GM18861 (cell line): ENCODE data around the gene RAB12.
"Not testable (repeated sequence)": the region's sequence is repeated elsewhere in the genome, so short reads cannot be mapped to it uniquely, and the experiment has no call there.

ENCODE experiments used
- ATAC-seq: cut with Tn5 transposase; IDR thresholded peaks from one replicate; pipeline ENCODE4 v1.9.1; 2021; ENCODE audit not compliant: unreplicated experiment

The RAB12 gene

DNA sequence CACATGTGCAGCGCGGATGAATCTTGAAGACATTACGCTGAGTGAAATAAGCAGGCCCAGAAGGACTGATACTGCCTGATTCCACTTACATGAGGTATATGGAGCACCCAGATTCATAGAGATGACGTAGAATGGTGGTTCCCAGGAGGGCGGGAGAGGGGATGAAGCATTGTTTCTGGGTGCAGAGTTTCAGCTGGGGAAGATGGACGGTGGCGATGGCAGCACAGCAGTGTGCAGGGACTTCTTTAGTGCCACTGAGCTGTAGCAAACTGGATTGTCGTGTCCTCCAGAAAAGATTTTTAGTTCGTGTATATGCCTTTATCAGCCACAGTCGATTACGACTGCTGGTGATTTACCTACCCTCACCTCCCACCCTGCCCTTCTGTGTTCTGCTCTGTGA, 30.5 kb downstream of the RAB12 start:
- no peak for ATAC-seq

DNA sequence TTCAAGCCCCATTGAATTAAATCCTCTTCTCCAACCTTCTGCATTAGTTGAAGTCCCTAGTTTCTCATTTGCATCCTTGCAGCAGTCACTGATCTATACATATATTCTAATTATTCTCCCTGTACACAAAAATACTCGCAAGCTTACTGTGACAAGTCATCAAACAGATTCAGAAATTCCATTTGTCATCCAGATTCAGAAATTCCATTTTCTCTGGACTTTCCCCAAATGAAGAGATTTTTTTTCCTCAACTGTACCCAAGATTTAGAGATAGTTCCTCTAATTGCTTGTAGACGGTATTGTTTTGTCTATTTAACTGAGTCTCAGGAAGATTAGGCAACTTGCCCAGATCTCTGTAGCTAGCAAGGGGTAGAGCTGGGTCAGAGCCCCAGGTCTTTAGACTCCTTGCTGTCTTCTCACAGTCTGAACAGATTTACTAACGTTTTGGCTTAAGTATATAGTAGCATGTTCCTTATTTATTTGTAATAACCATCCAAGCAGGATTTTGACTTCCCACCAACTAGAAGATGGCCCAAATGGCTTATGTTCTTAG, 34.2 kb downstream of the RAB12 start:
- ATAC-seq: no peak

DNA sequence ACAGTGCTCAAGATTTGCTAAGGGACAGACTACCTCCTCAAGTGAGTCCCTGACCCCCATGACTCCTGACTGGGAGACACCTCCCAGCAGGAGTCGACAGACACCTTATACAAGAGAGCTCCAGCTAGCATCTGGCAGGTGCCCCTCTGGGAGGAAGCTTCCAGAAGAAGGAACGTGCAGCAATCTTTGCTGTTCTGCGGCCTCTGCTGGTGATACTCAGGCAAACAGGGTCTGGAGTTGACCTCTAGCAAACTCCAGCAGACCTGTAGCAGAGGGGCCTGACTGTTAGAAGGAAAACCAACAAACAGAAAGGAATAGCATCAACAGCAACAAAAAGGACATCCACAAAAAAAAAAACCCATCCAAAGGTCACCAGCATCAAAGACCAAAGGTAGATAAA, 38.1 kb downstream of the RAB12 start:
- not testable (repeated sequence) for ATAC-seq

DNA sequence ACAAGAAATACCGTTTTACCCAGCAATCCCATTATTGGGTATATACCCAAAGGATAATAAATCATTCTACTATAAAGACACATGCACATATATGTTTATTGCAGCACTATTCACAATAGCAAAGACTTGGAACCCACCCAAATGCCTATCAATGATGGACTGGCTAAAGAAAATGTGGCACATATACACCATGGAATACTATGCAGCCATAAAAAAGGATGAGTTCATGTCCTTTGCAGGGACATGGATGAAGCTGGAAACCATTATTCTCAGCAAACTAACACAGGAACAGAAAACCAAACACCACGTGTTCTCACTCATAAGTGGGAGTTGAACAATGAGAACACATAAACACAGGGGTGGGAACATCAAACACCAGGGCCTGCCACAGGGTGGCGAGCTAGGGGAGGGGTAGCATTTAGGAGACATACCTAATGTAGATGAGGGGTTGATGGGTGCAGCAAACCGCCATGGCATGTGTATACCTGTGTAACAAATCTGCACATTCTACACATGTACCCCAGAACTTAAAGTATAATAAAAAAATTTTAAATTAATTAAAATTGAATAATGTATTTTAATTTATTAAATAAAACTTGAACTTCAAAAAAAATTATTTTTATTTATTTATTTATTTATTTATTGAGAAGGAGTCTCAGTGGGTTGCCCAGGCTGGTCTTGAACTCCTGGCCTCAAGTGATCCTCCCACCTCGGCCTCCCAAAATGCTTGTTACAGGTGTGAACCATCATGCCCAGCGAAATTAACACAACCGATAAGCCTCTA, 42.4 kb downstream of the RAB12 start:
- not testable (repeated sequence) for ATAC-seq

- no peak for ATAC-seq
These were observed 45.5 kb downstream of the RAB12 start for GRCh38 chr18:8654503-8655451.

- no peak for ATAC-seq
These were observed 47.0 kb downstream of the RAB12 start for GRCh38 chr18:8656232-8656631.

DNA sequence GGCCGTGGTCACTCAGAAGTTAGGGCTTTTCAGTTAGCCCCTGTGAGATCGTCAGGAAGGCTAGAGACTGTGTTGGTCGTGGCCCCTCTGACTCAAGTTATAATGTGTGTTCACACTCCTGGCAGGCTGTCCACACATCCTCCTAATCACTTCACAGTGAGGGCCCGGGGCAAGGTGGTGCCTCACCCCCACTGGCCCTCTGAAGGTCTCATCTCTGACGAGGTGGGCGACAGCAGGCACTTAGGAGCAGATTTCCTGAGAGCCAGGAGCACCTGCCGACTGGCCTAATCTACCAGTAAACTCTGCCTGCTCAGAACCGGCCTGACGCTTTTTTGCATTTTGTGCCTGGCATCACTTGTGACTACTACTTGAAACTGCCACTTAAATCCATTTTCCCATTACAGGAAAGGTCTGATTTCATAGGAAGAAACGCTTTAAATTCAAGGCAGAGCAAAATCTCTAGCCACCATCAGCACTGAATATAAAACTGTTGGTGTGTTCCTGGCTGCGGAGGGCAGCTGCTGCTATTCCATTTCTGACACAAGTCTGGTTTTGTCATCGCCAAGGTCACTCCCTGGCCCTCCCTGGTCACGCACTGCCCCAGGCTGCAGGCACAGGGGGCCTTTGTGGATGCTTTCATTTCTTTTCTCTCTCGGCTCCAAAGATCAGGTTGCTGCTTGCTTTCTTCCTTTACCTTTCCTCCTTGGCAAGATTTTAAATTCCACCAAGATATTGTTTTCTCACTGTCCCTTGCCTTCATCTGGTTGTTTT, 48.0 kb downstream of the RAB12 start:
- ATAC-seq: no peak

GRCh38 chr18:8657873-8658470, 48.7 kb downstream of the RAB12 start:
- no peak for ATAC-seq

GRCh38 chr18:8658858-8659485, 49.7 kb downstream of the RAB12 start:
- ATAC-seq: no peak

DNA sequence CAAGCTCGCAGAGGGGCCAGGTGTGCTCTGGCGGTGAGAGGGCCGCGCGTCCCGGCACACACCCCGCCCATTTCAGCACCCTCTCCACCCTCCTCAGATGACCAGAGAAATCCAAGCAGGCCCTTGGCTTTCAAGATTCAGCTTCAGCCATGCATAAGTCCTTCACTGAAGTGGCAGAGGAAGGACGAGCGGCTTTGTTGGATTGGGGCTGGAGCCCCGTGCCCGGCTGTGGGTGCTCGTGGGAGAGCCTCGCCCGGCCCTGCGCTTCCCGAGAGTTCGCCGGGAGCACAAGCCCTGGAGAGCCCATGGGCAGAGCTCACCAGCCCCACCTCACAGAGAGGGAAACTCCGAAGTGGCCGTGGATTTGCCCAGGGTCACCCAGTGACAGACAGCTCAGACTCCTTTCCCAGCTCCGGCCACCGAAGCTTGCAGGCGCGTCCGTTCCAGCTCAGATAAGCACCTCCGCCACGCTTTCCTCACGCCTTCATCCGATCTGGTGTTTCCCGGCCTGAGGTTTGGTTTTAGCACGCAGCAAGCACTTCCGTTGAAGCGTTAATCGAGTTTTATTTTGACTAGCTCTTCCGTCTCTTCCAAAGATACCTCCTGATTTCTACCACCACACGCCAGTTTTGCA, 50.5 kb downstream of the RAB12 start:
- no peak for ATAC-seq

DNA sequence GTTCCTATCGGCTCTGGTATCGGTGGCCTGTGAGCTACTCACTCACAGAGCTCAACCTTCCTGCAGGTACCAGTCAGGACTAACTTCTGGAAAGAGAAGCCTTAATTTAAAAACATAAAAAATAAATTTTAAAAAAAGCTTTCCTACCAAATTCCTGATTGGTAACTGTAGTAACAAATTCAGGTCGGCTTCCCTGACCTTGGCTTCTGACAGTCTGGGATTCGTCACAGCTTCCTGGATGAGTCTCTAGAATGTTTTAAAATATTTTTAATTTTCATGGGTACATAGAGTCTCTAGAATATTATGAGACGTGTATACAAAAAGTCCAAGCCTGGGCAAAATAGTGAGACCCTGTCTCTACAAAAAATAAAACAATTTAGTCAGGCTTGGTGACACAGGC, 51.1 kb downstream of the RAB12 start:
- ATAC-seq: no peak

DNA sequence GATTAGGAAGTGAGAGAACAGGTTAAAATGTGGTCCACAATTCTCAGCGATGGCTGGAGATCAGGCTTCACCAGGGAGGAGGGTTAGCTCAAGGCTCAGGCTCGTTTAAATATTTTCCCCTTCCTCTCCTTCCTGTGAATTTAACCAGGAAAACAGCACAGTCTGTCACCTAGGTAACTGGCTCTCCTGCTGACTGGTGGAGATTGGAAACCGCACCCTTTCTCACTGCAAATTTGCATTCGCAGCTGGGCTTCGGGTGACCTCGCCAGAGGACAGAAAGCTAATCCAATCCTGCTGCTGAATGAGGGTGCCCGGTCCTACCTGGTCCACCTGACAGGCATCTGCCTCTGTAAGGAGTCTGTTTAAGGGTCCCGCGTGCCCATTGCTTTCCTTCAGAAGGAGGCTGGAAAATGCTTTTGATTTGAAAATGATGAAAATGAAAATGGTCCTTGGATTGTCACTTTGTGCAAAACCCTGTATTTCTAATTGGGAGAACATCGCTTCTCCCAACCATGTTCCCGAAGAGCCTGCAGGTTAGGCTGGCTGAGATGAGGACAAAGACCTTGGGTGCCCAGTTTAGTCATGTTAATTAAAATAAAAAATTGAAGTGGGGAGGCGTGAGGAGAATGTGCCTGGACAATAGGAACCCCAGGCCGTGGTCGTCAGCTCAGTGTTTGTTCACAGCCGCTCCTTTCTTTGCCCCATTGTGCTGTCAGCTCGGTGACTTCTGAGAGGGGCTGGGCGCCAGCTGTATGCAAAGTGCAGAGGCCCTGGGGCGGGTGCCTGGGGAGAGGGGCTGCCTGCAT, 52.7 kb downstream of the RAB12 start:
- ATAC-seq: no peak

DNA sequence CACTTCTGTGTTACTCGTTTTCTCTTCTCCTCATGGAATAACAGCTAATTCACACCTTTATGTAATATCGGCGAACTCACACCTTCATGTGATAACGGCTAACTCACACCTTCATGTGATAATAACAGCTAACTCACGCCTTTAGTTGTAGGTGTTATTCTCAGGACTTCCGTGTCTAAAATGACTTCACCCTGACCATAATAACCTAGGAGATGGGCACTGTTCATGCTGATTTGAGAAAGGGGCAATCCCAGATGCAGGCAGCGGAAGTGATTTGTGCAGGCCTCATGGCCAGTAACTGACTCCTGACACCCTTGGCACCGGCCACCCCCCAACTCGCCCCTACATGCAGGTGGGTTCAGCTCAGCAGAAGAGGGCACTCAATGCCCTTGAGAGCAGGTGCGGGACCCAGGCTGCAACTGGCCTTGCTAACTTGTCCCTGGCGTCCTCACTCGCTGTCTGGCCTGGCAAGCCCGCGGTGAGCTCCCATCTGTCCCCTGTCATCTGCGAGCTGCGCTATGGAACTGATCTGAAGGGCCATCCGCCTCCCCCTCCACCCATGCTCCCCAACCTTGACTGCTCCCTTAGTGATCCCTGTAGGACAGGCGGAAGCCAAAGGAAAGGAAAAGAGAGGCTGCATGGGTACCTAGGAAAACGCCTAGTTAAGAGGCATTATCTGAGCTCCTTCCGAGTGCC, 53.5 kb downstream of the RAB12 start:
- ATAC-seq: no peak

DNA sequence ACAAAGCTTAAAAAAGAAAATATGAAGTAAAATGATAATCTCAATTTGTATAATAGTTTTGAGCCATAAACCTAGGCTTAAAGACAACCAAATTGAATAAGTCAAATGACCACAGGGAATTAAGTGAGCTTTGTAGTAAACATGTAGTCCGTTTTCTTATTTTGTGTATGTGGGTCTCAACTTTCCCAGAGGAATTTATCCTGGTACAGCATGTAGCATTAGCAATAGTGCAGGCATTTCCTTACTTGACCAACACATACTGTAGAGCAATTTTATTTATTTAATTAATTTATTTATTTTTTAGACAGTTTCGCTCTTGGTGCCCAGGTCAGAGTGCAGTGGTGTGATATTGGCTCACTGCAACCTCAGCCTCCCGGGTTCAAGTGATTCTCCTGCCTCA, 58.6 kb downstream of the RAB12 start:
- no peak for ATAC-seq

- no peak for ATAC-seq
These were observed 59.1 kb downstream of the RAB12 start for GRCh38 chr18:8668381-8668780.

- ATAC-seq: no peak
These were observed 60.3 kb downstream of the RAB12 start for GRCh38 chr18:8669571-8669970.

DNA sequence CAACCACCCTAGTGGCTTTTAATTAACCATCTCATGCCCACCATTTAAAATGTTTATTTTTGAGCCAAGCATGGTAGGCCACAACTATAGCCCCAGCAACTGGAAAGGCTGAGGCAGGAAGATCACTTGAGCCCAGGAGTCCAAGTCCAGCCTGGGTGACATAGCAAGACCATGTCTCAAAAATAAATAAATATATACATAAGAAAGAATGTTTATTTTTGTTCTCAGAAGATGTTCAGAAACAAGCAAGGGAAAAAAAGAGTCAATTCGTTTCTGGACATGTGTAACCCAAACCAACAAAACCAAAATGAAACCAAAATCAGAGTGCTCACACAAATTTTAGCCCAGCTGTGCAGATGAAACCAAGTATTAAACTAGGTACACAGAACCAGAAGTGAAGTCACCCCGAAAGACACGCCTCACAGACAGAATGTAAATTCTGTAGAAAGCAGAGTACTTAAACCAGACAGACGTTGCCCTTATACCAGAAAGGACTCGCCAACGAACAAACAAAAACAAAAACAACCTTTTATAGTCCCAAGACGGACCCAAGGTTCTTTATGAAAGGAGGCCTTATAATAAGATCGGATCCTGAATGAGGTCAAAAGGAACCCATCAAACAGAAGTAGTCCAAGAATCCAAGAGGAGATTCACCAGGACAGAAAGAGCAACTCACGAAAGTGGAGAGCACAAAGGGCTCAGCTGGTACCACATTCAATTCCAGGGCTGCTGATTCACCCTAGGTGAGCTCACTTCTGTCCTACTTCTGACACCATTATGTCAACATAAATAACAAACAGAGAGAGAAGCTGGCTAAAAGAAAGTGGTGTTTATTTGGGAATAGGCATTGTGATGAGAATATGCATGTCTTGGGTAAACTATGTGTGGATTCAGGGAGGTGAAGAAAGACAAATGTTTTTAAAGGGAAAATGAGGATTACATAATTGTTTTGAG, 64.3 kb downstream of the RAB12 start:
- ATAC-seq: peak; percentile 81
